Measurements from ENCODE around the gene PTGER3. TPM values are rescaled to one million over a fixed set of nuclear protein-coding genes. Genes with fewer than 3 reads are reported as not detected.
A peak's percentile ranks its signal among the peaks of the same experiment; 100 is the strongest.

Gene PTGER3
- 100 to 1,000 TPM in 3 of 4 donors, 10 to 100 TPM in 1; 51.1 to 217 (median 119) TPM for total RNA-seq

DNA sequence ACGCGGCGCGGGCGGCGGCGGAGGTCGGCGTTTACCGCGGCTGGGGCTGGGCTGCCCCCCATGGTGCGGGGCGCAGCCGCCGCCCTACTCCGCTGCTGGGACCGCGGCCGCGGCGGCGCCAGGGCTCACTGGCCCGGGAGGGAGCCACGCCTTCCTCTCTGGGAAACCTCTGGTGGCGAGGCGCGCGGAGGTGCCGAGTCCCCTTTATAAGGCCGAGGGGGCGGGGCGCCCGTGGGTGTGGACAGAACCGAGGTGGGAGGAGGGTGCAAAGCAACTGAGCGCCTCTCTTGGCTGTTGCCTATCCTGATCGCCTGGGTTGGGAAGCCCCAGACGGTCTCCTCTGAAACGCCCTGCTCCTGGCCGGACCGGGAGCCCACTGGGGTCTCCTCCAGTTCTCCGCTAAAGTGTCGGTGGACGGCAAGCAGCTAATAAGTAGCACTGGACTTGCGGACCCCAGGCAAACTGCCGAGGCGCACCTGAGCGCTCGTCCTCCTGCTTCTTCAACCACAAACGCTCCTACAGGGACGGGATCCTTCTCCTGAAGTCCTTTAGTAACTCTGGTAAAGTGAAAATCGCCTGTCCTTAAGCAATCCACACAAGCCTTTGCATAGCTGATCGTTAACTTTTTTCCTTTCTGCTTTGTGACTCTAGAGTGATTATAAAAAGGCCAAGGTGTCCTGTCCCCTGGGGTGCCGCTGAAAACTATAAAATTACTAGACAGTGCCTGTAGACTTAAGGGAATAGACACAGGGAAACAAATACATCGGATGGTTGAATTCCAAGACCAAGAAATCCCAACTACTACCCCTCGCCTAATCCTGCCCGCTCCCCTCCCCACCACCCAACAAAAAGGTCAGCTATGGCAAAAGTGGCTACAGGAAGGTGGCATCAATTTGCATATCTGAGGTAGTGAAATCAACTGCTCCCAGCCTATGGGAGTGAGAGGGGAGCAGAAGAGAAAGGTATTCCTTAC is at the start of gene PTGER3:
TSS of gene PTGER3 (minus strand) at position 182 of the 973 bp plus-strand sequence. CDS start 239 bp downstream, outside the sequence.
- no peaks in the 10 kb centered on the region for H3K27me3 ChIP-seq
- intact Hi-C loops (cut with DNase I; ENCODE audit: low total_unique reads): loop anchor here (10.0 kb wide), 1 partner anchor 363 kb away; no protein-coding TSS in a partner anchor
- H3K4me1 ChIP-seq: no peaks in the 10 kb centered on the region
- TF ChIP-seq CTCF (IDR thresholded peaks at IDR 0.05) (no peak), POLR2A (IDR thresholded peaks at IDR 0.05) (peak; percentile 12 to 44)
- peak within 1 kb of the TSS; percentile 64 to 87 for H3K4me3 ChIP-seq
- peak within 1 kb of the TSS; percentile 81 to 85 for H3K27ac ChIP-seq
- DNase-seq: peak; percentile 91 to 93
- H3K9me3 ChIP-seq: no peaks in the 10 kb centered on the region
- H3K36me3 ChIP-seq: no peaks in the 10 kb centered on the region

DNA sequence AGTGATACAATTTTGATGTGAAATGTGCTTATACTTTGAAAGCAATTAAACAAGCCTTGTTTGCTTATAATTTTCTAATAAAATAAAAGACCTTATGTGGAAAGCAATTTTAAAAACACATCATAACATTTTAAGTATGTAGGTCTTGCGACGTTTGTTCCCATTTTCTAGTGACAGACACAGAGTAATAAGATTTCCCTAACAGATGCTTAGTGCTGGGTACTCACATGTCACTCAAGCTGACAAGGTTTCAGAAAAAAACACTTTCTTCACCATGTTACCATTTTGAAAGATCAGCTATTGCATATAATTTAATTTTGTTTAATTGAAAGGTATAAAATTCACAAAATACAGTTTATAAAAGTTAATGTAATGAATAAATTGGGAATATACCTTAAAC is 47.3 kb upstream of the PTGER3 start:
- Histone ChIP-seq H3K9me3 (no peaks in the 10 kb centered on the region), H3K4me1 (no peaks in the 10 kb centered on the region), H3K27ac (no peak overlapping the region), H3K4me3 (no peak overlapping the region), H3K36me3 (no peaks in the 10 kb centered on the region), H3K27me3 (no peaks in the 10 kb centered on the region)
- TF ChIP-seq CTCF (IDR thresholded peaks at IDR 0.05): no peak
- no peak for TF ChIP-seq POLR2A (IDR thresholded peaks at IDR 0.05)
- intact Hi-C loops (cut with DNase I; ENCODE audit: low total_unique reads): no loop called here
- DNase-seq: no peak

DNA sequence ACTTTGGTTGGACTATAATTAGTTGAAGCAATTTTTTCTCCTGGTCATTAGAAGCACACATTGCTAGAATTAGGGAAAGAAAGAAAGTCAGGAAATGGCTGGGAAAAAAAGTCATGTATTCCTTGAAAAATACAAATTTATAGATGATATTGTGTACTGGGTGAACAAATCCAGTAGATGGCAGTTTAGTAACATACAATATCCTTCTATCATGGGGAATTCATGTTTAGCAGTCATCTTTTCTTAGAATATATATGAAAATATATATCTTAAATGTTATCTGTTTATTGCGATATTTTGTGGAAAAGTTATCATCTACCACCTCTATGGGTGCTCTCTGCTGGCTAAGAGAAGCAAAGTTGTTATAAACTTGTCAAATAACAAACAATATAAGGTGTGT is 46.3 kb upstream of the PTGER3 start:
- Histone ChIP-seq H3K27me3 (no peaks in the 10 kb centered on the region), H3K4me3 (no peak overlapping the region), H3K27ac (no peak overlapping the region), H3K36me3 (no peaks in the 10 kb centered on the region), H3K4me1 (no peaks in the 10 kb centered on the region), H3K9me3 (no peaks in the 10 kb centered on the region)
- intact Hi-C loops (cut with DNase I; ENCODE audit: low total_unique reads): no loop called here
- DNase-seq: no peak
- TF ChIP-seq POLR2A (IDR thresholded peaks at IDR 0.05) (no peak), CTCF (IDR thresholded peaks at IDR 0.05) (peak in 2 of 4 experiments; percentile 16 to 38)

GRCh38 chr1:71089536-71090270 is 42.1 kb upstream of the PTGER3 start:
- no peaks in the 10 kb centered on the region for H3K9me3 ChIP-seq
- no peaks in the 10 kb centered on the region for H3K27me3 ChIP-seq
- TF ChIP-seq POLR2A (IDR thresholded peaks at IDR 0.05): no peak
- no peak for TF ChIP-seq CTCF (IDR thresholded peaks at IDR 0.05)
- no peaks in the 10 kb centered on the region for H3K4me1 ChIP-seq
- no peak for DNase-seq
- no peak overlapping the region for H3K4me3 ChIP-seq
- intact Hi-C loops (cut with DNase I; ENCODE audit: low total_unique reads): no loop called here
- no peaks in the 10 kb centered on the region for H3K36me3 ChIP-seq
- no peak overlapping the region for H3K27ac ChIP-seq
